ENCODE data around the gene SMIM38.

The SMIM38 gene

GRCh38 chr11:69127884-69128283, 27.9 kb upstream of the SMIM38 start:
- no peak for TF ChIP-seq CTCF (IDR thresholded peaks at IDR 0.05; ENCODE audit: low read length, missing control alignments)
- H3K4me3 ChIP-seq (replicated peaks; ENCODE audit: low read depth, low read length): no peak overlapping the region
- no peak for DNase-seq (ENCODE audit: low read depth)

GRCh38 chr11:69129053-69129452, 26.7 kb upstream of the SMIM38 start:
- TF ChIP-seq CTCF (IDR thresholded peaks at IDR 0.05; ENCODE audit: low read length, missing control alignments): no peak
- no peak for DNase-seq (ENCODE audit: low read depth)
- no peak overlapping the region for H3K4me3 ChIP-seq (replicated peaks; ENCODE audit: low read depth, low read length)

- no peak for DNase-seq (ENCODE audit: low read depth)
- TF ChIP-seq CTCF (IDR thresholded peaks at IDR 0.05; ENCODE audit: low read length, missing control alignments): no peak
- H3K4me3 ChIP-seq (replicated peaks; ENCODE audit: low read depth, low read length): no peak overlapping the region
These were observed 26.1 kb upstream of the SMIM38 start for GRCh38 chr11:69129647-69130046.

- no peak for DNase-seq (ENCODE audit: low read depth)
- H3K4me3 ChIP-seq (replicated peaks; ENCODE audit: low read depth, low read length): no peak overlapping the region
- no peak for TF ChIP-seq CTCF (IDR thresholded peaks at IDR 0.05; ENCODE audit: low read length, missing control alignments)
These were observed 25.1 kb upstream of the SMIM38 start for GRCh38 chr11:69130654-69131053.

GRCh38 chr11:69131121-69131566, 24.6 kb upstream of the SMIM38 start:
- no peak for DNase-seq (ENCODE audit: low read depth)
- no peak for TF ChIP-seq CTCF (IDR thresholded peaks at IDR 0.05; ENCODE audit: low read length, missing control alignments)
- no peak overlapping the region for H3K4me3 ChIP-seq (replicated peaks; ENCODE audit: low read depth, low read length)

GRCh38 chr11:69131644-69132300, 24.0 kb upstream of the SMIM38 start:
- DNase-seq (ENCODE audit: low read depth): peak; percentile 81
- H3K4me3 ChIP-seq (replicated peaks; ENCODE audit: low read depth, low read length): no peak overlapping the region
- peak; percentile 86 for TF ChIP-seq CTCF (IDR thresholded peaks at IDR 0.05; ENCODE audit: low read length, missing control alignments)

- DNase-seq (ENCODE audit: low read depth): no peak
- TF ChIP-seq CTCF (IDR thresholded peaks at IDR 0.05; ENCODE audit: low read length, missing control alignments): no peak
- no peak overlapping the region for H3K4me3 ChIP-seq (replicated peaks; ENCODE audit: low read depth, low read length)
These were observed 23.4 kb upstream of the SMIM38 start for GRCh38 chr11:69132301-69132670.

Measured in fibroblast of pulmonary artery (primary cell).